GM21825 (cell line): ENCODE data around the gene PPP2R1A.
"Not testable (repeated sequence)": the region's sequence is repeated elsewhere in the genome, so short reads cannot be mapped to it uniquely, and the experiment has no call there.

Source experiments
- ATAC-seq: cut with Tn5 transposase; IDR thresholded peaks from one replicate; pipeline ENCODE4 v1.9.1; 2021; ENCODE audit warnings: mild to moderate bottlenecking, moderate library complexity; ENCODE audit not compliant: unreplicated experiment

PPP2R1A gene

DNA sequence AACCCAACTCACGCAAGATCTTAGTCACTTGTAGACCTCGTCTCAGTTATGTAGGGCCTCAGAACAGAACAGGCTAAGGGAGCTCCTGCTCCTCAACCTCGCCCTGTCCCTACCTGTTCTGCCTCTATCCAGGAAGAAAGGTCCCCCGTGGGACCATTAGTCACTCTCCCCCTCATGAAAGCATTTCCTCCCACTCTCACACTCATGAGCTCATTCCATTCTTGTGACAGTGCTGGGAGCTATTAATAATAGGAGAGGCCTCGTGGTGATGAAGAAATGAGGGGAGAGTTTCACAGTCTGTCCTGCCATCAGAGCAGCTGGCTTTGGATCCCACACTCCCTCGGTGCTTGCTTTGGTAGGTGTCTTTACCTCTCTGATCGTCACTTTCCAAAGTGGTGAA lies 10.2 kb downstream of the PPP2R1A start:
- ATAC-seq, result no peak

DNA sequence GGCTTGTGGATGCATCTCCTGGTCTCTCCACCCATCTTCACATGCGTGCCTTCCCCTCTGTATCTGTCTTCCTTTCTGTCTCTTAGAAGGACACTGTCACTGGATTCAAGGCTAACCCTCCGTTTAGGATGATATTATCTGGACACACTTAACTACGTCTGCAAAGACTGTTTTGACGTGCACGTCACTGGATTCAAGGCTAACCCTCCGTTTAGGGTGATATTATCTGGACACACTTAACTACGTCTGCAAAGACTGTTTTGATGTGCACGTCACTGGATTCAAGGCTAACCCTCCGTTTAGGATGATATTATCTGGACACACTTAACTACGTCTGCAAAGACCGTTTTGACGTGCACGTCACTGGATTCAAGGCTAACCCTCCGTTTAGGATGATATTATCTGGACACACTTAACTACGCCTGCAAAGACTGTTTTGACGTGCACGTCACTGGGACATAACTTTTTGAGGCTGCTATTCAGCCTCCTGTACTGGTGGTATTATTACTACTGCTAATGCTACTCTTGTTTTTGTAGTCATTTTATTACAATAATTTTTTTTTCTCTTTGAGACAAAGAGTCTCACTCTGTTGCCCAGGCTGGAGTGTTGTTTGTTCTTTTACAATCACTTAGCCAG lies 11.0 kb downstream of the PPP2R1A start:
- ATAC-seq, result not testable (repeated sequence)

DNA sequence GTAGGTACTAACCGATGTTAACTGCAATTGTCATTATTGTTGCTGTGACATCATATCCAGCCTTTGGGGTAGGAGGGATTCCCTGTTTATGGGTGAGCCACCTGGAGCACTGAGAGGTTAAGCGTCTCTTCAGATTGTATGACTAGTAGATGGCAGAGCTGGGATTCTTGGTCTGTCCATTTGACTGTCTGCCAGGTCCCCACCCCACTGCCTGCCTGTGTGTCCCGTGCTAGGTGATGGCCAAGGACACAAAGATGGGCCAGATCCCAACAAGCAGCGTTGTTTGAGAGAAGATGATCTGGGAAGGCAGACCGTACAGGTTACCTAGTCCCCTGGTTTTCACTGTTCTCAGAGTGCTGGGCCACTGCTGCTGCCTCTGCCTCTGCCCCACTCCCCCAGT lies 16.6 kb downstream of the PPP2R1A start:
- no peak for ATAC-seq

DNA sequence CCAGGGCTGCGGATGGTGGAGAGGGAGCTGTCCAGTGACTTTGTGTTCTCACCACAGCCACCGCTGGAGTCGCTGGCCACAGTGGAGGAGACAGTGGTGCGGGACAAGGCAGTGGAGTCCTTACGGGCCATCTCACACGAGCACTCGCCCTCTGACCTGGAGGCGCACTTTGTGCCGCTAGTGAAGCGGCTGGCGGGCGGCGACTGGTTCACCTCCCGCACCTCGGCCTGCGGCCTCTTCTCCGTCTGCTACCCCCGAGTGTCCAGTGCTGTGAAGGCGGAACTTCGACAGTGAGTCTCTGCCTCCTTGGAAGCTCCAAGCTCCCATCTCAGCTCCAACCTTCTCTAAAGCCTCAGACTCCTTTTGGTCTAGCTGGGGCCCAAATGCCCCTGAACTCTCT lies 21.4 kb downstream of the PPP2R1A start:
- no peak for ATAC-seq

DNA sequence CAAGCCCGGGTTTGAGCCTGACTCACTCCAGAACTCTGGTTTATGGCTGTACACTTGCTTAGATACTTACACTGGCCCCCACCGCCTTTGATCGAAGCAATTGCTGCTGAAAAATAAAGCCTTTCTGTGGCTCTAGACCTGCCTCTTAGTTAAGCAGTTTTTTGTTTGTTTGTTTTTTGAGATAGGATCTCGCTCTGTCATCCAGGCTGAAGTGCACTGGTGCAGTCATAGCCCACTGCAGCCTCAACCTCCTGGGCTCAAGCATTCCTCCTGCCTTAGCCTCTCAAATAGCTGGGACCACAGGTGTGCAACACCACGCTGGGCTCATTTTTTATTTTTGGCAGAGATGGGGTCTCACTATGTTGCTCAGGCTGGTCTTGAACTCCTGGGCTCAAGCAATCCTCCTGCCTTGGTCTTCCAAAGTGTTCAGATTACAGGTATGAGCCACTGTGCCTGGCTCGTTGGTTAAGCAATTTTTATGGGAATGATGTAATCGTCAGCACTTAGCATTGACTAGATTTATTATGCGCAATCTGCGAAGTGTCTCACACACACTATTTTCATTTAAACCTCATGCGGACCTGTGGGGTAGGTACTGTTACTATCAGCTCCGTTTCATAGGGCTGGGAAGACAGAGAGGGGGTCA lies 22.2 kb downstream of the PPP2R1A start:
- no peak for ATAC-seq

DNA sequence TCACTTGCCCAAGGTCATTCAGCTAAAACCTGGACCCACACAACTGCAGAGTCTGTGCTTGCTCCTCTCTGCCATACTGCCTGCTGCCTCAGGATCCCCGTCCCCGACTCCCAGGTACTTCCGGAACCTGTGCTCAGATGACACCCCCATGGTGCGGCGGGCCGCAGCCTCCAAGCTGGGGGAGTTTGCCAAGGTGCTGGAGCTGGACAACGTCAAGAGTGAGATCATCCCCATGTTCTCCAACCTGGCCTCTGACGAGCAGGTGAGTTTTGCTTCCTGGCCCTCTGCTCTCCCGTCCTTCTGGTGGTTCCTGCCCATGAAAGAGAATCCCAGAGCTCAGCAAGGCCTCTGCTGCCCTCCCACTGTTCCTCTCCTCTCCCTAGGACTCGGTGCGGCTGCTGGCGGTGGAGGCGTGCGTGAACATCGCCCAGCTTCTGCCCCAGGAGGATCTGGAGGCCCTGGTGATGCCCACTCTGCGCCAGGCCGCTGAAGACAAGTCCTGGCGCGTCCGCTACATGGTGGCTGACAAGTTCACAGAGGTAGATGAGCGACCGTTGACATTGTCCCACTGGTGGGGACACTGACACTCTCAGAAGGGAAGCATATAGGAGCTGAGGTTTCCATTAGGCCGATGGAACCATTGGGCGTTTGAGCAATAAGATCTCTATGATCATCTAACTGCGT lies 22.9 kb downstream of the PPP2R1A start:
- no peak for ATAC-seq

DNA sequence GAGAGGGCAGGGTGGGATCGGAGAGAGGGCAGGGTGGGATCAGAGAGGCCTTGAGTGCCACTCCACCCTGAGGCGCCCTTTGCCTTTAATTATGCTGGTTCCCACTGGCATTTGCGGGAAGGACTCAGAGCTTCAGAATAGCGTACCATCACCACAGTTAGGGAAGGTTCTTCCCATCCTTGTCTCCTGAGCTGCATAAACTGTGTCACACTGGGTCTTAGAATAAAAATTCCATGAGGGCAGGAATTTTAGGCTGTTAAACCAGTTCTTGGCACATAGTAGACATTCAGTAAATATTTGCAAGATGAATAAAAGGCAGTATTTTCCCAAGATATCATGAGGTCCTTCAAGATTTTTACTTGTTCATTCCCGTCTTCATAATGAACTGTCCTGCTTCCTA lies 24.4 kb downstream of the PPP2R1A start:
- ATAC-seq, result no peak

DNA sequence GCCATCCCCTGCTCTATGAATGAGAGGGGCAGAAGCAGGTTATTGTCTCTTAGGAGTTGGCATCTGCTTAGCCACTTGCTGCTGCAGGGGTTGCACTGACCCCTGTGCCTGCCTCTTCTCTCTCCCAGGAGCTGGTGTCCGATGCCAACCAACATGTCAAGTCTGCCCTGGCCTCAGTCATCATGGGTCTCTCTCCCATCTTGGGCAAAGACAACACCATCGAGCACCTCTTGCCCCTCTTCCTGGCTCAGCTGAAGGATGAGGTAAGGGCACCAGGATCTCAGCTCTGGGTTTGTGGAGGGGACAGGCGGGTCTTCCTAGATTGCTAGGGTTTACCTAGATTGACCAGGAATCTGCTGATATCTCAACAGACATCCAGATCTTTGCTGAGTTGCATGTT lies 26.5 kb downstream of the PPP2R1A start:
- no peak for ATAC-seq

DNA sequence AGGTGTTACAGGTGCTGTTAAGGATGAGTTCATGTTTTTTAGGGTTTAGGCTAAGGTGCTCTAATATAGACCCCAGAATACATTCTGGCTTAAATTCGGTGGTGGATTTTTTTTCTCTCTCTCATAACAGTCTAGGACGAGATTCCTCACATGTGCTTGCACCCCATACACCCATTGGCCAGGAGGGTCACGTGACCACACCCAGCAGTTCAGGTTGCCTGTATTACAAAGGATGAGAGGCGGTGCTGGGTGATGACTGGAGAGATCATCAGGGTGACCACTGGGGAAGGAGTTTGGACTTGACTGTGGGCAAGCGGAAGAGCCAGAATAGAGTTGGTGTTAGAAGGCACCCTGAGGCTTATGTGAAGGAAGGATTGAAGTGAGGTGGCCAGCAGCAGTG lies 27.7 kb downstream of the PPP2R1A start:
- ATAC-seq, result no peak

DNA sequence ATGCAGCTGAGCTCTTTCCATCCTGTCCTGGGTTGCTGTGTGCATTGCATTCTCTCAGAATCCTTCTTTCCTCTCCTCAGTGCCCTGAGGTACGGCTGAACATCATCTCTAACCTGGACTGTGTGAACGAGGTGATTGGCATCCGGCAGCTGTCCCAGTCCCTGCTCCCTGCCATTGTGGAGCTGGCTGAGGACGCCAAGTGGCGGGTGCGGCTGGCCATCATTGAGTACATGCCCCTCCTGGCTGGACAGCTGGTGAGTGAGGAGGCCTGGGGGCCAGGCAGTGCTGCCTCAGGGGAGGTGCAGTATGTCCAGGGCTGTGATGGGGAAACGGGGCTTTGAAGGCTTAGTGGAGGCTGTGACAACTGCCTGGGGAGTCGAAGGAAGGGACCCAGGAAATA lies 29.8 kb downstream of the PPP2R1A start:
- no peak for ATAC-seq

DNA sequence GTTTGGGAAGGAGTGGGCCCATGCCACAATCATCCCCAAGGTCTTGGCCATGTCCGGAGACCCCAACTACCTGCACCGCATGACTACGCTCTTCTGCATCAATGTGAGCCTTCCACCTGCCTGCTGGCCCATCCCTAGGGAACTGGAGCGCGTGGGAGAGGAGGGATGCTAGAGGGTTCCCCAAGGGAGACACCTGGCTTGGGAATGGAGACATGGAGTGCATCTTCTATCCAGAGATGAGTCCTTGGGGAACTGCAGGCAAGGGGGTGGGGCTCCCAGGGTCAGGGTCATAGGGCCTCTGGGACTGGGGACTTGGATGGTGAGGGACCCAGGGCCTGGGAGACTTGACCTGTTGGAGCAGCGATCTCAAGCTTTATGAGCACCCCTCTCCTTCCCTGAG lies 31.2 kb downstream of the PPP2R1A start:
- ATAC-seq, result no peak

DNA sequence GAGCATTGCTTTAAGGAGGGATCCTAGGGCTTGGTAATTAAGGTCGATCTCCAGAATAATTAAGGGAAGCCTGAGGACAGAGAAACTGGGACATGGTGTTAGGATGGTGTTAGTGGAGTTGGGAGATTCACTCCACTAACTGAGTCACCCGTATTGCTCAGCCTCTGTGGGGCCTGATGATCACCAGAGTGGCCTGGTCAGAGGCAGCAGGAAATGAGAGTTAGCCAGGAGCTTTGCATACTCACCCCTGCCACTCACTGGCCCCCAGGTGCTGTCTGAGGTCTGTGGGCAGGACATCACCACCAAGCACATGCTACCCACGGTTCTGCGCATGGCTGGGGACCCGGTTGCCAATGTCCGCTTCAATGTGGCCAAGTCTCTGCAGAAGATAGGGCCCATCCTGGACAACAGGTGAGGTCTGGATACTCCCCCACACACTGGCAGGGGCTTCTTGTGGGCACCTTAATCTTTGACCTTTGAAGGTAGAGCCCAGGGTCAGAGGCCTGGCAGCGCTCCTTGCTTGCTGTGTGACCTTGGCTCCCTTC lies 32.1 kb downstream of the PPP2R1A start:
- ATAC-seq, result no peak

DNA sequence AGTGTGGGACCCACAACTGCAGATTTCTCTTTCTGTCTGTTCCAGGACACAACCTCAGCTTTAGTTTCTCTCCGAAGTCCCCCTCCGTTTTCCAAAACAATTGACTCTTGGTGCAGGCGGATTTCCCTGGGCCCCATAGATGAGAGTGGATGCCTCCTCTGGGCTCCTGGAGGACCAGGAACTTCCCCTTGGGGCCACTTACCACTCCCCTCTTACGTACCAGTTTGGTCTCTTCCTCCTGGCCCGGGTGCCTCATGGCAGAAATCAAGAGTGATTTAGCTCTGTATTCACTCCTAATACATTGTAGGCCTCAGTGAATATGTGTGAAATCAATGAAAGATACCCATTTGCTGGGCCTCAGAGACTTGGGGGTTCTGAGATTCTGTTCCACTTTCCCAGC lies 34.4 kb downstream of the PPP2R1A start:
- ATAC-seq, result no peak

DNA sequence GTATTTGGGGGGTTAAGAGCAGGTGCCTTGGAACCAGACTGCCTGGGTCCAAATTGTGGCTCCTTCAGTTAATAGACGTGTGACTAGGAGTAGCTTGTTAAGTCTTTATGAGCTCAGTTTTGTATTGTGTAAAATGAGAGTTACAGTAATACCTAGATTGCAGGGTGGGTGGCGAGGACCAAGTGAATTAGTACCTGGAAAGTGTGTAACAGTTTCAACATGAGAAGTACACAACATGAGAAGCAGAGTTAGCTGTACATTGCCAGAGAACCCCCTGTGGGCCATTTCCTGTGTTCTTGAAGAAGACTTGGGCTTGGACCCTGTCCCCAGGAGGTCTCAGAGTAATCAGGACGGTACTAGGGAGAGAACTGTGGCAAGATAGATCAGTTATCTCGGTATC lies 36.8 kb downstream of the PPP2R1A start:
- no peak for ATAC-seq

DNA sequence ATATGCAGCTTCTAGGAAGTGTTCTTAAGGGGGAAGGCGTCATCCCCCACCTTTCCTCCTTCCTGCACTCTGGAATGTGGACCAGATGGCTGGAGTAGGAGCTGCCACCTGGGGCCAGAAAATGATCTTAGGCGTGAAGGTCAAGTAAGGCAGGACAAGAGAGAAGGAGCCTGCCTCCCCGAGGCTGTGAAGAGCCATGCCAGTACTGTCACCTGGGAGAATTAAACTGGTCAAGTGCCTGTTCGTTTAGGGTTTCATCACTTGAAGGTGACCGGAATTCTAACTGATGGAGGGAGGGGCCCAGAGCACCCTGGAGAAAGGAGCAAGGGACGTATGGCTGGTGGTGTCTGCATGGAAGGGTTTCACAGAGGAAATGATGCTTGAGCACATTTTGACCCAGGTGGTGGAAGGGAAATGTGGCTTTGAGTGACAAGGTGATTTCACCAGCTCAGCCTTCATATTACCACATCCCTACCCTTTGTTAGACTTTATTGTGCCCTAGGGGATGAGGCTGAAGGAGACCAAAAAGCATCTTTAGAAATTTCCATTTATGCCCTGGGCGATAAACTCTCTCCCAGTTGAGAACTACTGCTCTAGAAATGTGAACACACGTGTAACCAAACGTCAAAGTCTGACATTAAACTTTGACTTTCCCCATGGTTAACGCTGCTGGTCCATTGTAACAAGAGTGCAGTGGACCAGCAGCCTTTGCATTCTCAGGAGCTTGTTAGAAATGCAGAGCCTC lies 37.5 kb downstream of the PPP2R1A start:
- no peak for ATAC-seq

DNA sequence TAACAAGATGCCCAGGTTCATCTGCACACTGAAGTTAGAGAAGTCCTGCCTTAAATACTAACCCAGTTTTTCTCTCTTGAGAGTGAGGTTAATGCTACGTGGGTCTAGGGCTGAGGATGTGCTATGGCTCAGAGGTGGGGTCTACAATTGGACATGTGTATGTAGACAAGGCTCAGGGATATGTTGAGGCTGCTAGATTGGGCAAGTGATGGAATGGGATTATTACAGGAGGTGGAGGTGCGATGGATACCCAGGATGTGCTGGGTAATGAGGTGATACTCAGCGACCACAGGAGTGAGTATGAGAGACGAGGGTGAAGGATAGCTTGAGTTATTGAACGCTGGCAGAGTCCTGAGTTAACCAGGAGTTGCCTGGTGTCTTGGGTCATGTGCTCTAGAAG lies 38.1 kb downstream of the PPP2R1A start:
- no peak for ATAC-seq

DNA sequence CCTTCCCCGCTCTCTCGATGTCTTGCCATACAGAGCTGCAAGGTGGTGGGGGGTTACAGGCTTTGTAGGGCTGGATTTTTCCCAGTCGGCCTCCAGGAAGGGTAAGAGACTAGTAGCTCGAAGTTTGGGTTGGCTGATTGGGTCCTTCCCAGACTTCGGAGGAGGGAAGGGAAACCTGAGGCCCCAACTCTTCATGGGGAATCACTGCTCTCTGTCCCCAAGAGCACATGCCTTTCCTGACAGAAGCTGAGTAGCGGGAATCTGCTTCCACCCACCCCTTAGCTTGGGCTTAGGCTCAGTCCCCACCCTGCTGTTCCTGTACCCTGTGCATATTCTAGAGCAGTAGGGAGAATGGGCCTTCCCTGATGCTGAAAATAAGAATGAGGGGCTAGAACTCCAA lies 39.7 kb downstream of the PPP2R1A start:
- no peak for ATAC-seq

DNA sequence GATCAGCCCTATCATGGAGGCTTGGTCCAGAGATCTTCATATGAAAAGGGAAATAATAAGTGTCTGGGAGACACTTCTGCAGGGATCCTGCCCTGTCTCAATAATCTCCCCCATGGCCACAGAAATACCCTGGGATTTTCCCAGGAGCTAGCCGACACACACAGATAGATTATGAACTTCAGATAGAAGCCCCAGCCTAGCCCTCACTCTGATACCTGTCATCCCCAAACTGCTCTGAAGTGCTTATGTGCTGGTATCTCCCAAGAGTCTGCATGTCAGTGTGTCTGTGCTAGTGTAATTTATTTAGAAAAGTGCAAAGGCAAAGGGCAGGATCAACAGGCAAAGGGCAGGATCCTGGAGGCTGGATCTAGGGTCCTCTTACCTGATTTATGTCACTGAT lies 40.8 kb downstream of the PPP2R1A start:
- no peak for ATAC-seq

DNA sequence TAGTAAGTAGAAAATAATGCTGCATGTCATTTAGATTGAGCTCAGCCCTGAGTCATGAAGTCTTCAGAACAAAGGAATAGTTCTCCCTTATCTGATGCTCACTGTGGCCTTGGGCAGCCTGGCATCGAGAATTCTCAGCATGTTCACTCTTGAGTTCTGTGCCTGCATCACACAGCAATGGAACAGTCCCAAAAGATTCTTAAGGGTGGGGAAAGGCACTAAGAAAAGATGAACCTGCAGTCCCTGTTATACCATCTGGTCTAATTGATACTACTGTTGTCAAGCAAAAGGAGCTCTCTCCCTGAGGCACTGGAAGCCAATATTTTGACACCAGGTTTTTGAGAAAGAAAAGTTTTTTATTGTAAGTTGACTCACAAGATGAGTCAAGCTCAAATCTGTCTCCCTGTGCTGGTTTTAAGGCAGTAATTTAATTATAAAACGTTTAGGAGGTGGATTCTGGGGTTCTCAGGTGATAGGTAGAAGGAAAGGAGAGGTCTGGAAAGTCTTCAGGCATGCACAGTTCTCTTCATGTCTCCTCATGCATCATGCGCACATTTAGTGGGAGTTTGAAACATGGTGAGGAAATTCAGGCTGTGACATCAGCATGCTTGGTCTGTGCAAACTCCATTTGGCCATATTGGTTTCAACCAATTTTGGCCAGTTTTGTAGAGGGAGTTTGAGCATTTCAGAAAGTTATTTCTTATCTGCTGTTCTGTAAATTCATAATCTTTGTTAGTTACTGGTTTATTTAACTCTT lies 41.5 kb downstream of the PPP2R1A start:
- ATAC-seq, result no peak

DNA sequence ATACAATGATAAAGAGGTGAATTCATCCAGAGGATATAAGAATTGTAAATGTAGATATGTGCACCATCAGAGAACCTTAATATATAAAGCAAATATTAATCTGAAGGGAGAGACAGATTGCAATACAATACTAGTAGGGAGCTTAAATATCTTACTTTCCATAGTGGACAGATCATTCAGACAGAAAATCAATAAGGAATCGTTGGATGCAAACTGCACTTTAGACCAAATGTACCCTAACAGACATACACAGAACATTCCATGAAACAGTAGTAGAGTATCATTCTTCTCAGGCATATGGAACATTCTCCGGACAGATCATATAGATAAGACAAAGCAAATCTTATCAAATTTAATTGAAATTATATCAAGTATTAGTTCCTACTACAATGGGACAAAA lies 44.6 kb downstream of the PPP2R1A start:
- ATAC-seq, result no peak

DNA sequence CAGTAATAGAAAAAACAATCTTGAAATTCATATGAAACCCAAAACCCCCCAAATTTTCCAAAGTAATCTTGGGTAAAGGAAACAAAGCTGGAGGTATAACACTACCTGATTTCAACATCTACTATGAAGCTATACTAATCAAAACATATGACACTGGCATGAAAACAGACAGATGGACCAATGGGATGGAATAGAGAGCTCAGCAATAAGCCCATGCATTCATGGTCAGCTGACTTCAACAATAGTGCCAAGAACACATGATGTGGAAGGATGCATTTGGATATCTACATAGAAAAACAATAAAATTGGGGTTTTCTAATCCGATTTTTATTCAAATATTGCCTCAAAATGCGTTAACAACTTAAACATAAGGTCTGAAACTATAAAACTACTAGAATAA lies 47.3 kb downstream of the PPP2R1A start:
- ATAC-seq, result no peak
